DOHH2 (cell line): ENCODE results near the gene RAB8A.
"Not testable (repeated sequence)": the region's sequence is repeated elsewhere in the genome, so short reads cannot be mapped to it uniquely, and the experiment has no call there.

Experiments
- H3F3A ChIP-seq: fragments of 200-600 bp; sonication (generic), shearing (Covaris generic); 2 replicates; pipeline ENCODE4 v1.6.0; 2016; ENCODE audit warnings: antibody characterized with exemption, mild to moderate bottlenecking; ENCODE audit not compliant: control insufficient read depth, insufficient read depth
- H3K27ac ChIP-seq: fragments of 200-600 bp; sonication (generic); 2 replicates; pipeline ENCODE4 v1.5.1; 2014; ENCODE audit warnings: low read depth, mild to moderate bottlenecking, low read length, moderate library complexity
- H3K27me3 ChIP-seq: fragments of 200-600 bp; sonication (generic); 2 replicates; pipeline ENCODE4 v1.6.1; 2014; ENCODE audit warnings: mild to moderate bottlenecking, low read length, mixed read lengths; ENCODE audit not compliant: control insufficient read depth
- H3K36me3 ChIP-seq: fragments of 200-600 bp; sonication (generic); 2 replicates; pipeline ENCODE4 v1.6.1; 2014; ENCODE audit warnings: mild to moderate bottlenecking, low read length, moderate library complexity, mixed read lengths; ENCODE audit not compliant: control insufficient read depth
- H3K4me1 ChIP-seq: fragments of 200-600 bp; sonication (generic); 2 replicates; pipeline ENCODE4 v1.6.1; 2014; ENCODE audit warnings: mild to moderate bottlenecking, low read length, mixed read lengths; ENCODE audit not compliant: control insufficient read depth
- H3K4me2 ChIP-seq: fragments of 200-600 bp; sonication (generic); 2 replicates; pipeline ENCODE4 v1.6.0; 2014; ENCODE audit warnings: mild to moderate bottlenecking, low read length, moderate library complexity
- H3K4me3 ChIP-seq: fragments of 200-600 bp; sonication (generic); 2 replicates; pipeline ENCODE4 v1.5.1; 2014; ENCODE audit warnings: mild to moderate bottlenecking, low read length, mixed read lengths
- H3K79me2 ChIP-seq: fragments of 200-600 bp; sonication (generic); 2 replicates; pipeline ENCODE4 v1.6.1; 2014; ENCODE audit warnings: mild to moderate bottlenecking, low read length, mixed read lengths; ENCODE audit not compliant: control insufficient read depth
- H3K9me2 ChIP-seq: fragments of 200-600 bp; sonication (generic); replicated peaks from 2 replicates; pipeline ENCODE4 v1.6.1; 2014; ENCODE audit warnings: mild to moderate bottlenecking, low read length, mixed read lengths; ENCODE audit not compliant: control insufficient read depth
- H3K9me3 ChIP-seq: fragments of 200-600 bp; sonication (generic); 2 replicates; pipeline ENCODE4 v1.6.1; 2014; ENCODE audit warnings: antibody characterized with exemption, low read length, mixed read lengths; ENCODE audit not compliant: control insufficient read depth, insufficient read depth
- H4K20me1 ChIP-seq: fragments of 200-600 bp; sonication (generic); 2 replicates; pipeline ENCODE4 v1.6.0; 2014; ENCODE audit warnings: low read depth, mild to moderate bottlenecking, antibody characterized with exemption, low read length, moderate library complexity; ENCODE audit not compliant: control insufficient read depth, insufficient read depth
- EZH2phosphoT487 ChIP-seq: fragments of 200-600 bp; sonication (generic); IDR thresholded peaks from 2 replicates; pipeline ENCODE4 v1.6.1; 2017; ENCODE audit warnings: borderline replicate concordance, mild to moderate bottlenecking, antibody characterized with exemption, low read length, moderate library complexity, mixed read lengths
- TF ChIP-seq, protein P1 (sequence below): fragments of 200-600 bp; sonication (generic); IDR thresholded peaks from one replicate; pipeline ENCODE4 v1.5.1; 2014; ENCODE audit warnings: antibody characterized with exemption, mild to moderate bottlenecking, low read depth, low read length; ENCODE audit not compliant: poor library complexity, severe bottlenecking

RAB8A gene

DNA sequence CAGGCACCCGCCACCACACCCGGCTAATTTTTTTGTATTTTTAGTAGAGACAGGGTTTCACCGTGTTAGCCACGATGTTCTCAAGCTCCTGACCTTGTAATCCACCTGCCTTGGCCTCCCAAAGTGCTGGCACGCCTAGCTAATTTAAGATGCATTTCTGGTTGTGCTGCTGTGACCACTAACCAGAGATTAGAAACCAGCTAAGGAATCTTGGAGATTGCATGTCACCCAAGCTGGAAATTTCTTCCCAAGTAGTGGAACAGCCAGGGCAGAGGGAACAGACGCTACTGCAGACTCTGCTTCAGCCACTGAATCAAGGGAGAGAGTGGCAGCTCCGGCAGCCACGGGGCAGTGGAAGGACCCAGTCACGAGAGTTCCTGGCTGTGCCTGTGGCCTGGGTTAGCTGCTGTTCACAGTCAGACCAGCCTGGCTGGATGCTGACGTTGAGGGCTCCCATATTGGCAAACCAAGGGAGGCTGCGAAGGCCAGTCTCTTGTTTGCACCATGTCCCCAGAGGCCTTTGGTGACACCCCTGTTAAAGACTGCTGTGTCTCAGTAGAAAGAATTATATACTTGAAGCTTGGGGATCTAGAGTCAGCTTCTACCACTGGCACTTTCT, 27.5 kb upstream of the RAB8A start:
- H3K9me2 ChIP-seq = no peaks in the 10 kb centered on the region
- peaks cover 13% of the 10 kb centered on the region for H3K4me1 ChIP-seq
- peaks cover 88% of the 10 kb centered on the region for H3K36me3 ChIP-seq
- H3K27ac ChIP-seq = no peak overlapping the region
- H4K20me1 ChIP-seq = 0 out of 2 replicates have a peak, but pooled peaks cover 7% of the 10 kb centered on the region
- H3K79me2 ChIP-seq = peaks cover 57% of the 10 kb centered on the region
- no peaks in the 10 kb centered on the region for H3K27me3 ChIP-seq
- H3K9me3 ChIP-seq = no peaks in the 10 kb centered on the region
- TF ChIP-seq EZH2phosphoT487 = no peak
- TF ChIP-seq, protein P1, sequence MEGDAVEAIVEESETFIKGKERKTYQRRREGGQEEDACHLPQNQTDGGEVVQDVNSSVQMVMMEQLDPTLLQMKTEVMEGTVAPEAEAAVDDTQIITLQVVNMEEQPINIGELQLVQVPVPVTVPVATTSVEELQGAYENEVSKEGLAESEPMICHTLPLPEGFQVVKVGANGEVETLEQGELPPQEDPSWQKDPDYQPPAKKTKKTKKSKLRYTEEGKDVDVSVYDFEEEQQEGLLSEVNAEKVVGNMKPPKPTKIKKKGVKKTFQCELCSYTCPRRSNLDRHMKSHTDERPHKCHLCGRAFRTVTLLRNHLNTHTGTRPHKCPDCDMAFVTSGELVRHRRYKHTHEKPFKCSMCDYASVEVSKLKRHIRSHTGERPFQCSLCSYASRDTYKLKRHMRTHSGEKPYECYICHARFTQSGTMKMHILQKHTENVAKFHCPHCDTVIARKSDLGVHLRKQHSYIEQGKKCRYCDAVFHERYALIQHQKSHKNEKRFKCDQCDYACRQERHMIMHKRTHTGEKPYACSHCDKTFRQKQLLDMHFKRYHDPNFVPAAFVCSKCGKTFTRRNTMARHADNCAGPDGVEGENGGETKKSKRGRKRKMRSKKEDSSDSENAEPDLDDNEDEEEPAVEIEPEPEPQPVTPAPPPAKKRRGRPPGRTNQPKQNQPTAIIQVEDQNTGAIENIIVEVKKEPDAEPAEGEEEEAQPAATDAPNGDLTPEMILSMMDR = no peak
- peaks cover 3% of the 10 kb centered on the region for H3F3A ChIP-seq
- no peak overlapping the region for H3K4me3 ChIP-seq
- H3K4me2 ChIP-seq = no peak overlapping the region

DNA sequence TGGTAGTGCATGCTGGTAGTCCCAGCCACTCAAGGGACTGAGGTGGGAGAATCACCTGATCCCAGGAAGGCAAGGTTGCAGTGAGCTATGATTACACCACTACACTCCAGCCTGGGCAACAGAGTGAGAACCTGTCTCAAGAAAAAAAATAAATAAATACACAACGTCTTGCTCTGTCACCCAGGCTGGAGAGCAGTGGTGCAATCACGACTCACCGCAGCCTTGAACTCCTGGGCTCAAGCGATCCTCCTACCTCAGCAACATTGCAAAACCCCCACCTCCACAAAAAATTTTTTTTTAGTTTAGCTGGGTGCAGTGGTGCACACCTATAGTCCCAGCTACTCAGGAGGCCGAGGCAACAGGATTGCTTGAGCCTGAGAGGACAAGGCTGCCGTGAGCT, 26.6 kb upstream of the RAB8A start:
- H3K4me1 ChIP-seq = peaks cover 3% of the 10 kb centered on the region

DNA sequence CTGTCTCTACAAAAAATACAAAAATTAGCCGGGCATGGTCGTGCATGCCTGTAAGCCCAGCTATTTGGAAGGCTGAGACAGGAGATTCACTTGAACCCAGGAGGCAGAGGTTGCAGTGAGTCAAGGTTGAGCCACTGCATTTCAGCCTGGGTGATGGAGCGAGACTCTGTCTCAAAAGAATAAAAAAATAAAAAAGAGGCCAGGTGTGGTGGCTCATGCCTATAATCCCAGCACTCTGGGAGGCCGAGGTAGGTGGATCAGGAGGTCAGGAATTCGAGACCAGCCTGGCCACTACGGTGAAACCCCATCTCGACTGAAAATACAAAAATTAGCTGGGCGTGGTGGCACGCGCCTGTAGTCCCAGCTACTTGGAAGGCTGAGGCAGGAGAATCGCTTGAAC, 24.3 kb upstream of the RAB8A start:
- H4K20me1 ChIP-seq, H3K27ac ChIP-seq, H3K9me3 ChIP-seq, H3K9me2 ChIP-seq, H3K27me3 ChIP-seq, H3K4me3 ChIP-seq, H3K4me2 ChIP-seq, H3F3A ChIP-seq, H3K4me1 ChIP-seq: not testable (repeated sequence)
- peaks cover 25% of the 10 kb centered on the region for H3K79me2 ChIP-seq
- H3K36me3 ChIP-seq = peaks cover 92% of the 10 kb centered on the region

More for the DNA sequence above, 26.6 kb upstream of the RAB8A start:
- H3K79me2 ChIP-seq = peaks cover 48% of the 10 kb centered on the region
- H3F3A ChIP-seq = no peaks in the 10 kb centered on the region; the same call in 1 of the 2 replicates
- H3K27me3 ChIP-seq = no peaks in the 10 kb centered on the region
- H3K36me3 ChIP-seq = peaks cover 92% of the 10 kb centered on the region
- no peaks in the 10 kb centered on the region for H3K9me3 ChIP-seq
- no peak overlapping the region for H3K4me3 ChIP-seq
- H3K9me2 ChIP-seq = no peaks in the 10 kb centered on the region
- no peak overlapping the region for H3K27ac ChIP-seq
- H4K20me1 ChIP-seq = 0 out of 2 replicates have a peak, but pooled peaks cover 6% of the 10 kb centered on the region
- H3K4me2 ChIP-seq = no peak overlapping the region
- TF ChIP-seq EZH2phosphoT487 = no peak
- TF ChIP-seq, protein P1 = no peak

DNA sequence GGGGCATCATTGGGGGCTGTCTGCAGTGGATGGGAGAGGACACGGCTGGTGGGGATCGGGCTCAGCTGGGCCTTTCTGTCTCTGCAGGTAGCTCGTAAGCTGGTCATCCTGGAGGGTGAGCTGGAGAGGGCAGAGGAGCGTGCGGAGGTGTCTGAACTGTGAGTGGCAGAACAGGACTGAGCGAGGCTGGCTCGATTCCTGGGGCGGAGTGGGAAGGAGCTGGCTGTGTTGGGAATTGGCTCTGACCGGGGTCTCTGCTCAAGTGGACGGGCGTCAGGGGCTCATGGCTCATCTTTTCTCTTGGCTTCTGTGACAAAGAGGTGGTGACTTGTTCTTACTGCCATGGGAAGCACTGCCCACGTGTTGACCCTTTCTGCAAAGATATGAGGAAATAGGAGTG, 23.7 kb upstream of the RAB8A start:
- Histone ChIP-seq H3K4me1 (no peaks in the 10 kb centered on the region), H3K36me3 (peaks cover 92% of the 10 kb centered on the region), H3K9me3 (no peaks in the 10 kb centered on the region), H3K79me2 (peaks cover 20% of the 10 kb centered on the region), H3F3A (no peaks in the 10 kb centered on the region; the same call in 1 of the 2 replicates), H3K9me2 (no peaks in the 10 kb centered on the region), H3K27me3 (no peaks in the 10 kb centered on the region), H3K4me3 (no peak overlapping the region), H3K27ac (no peak overlapping the region), H4K20me1 (no peaks in the 10 kb centered on the region; the same call in 1 of the 2 replicates), H3K4me2 (no peak overlapping the region)
- no peak for TF ChIP-seq EZH2phosphoT487
- TF ChIP-seq, protein P1 = no peak
